HepG2 (cell line): ENCODE measurements around the gene MYCBP2. TPM values are rescaled to one million over a fixed set of nuclear protein-coding genes. Genes with fewer than 3 reads are reported as not detected.

Experiments
- ATF3 ChIP-seq: sonication (generic); formaldehyde crosslinking; IDR thresholded peaks from 2 replicates; pipeline ENCODE4 v1.4.0; 2020; ENCODE audit warnings: missing genetic modification reagents
- CTCF ChIP-seq: sonication (generic); formaldehyde crosslinking; IDR thresholded peaks from 2 replicates; pipeline ENCODE4 v1.5.0; 2020; ENCODE audit warnings: mild to moderate bottlenecking, missing genetic modification reagents, moderate library complexity
- ELK4 ChIP-seq: sonication (generic); formaldehyde crosslinking; IDR thresholded peaks from 2 replicates; pipeline ENCODE4 v1.9.0; 2021; ENCODE audit warnings: missing genetic modification reagents, borderline replicate concordance
- GPBP1L1 ChIP-seq: sonication (generic); formaldehyde crosslinking; IDR thresholded peaks from 2 replicates; pipeline ENCODE4 v1.5.0; 2020; ENCODE audit warnings: mild to moderate bottlenecking, missing genetic modification reagents
- JUND ChIP-seq: sonication (generic); formaldehyde crosslinking; IDR thresholded peaks from 2 replicates; pipeline ENCODE4 v1.8.0; 2022; ENCODE audit warnings: mild to moderate bottlenecking, missing genetic modification reagents
- KLF9 ChIP-seq: IDR thresholded peaks from 2 replicates; pipeline ENCODE4 v1.6.1; 2016; ENCODE audit warnings: low read depth
- MAFK ChIP-seq, 2 experiments: IDR thresholded peaks in 1 of 2; conservative IDR thresholded peaks in 1 of 2; 2 replicates each; pipeline ENCODE4 v1.6.1; 2011; ENCODE audit warnings: improper control_type of control experiment in 2 of 2, low read length in 2 of 2
- SMARCE1 ChIP-seq: fragments of 450-650 bp; IDR thresholded peaks from 2 replicates; pipeline ENCODE4 v1.6.1; 2017; ENCODE audit warnings: borderline replicate concordance
- TAF15 ChIP-seq: fragments of 200-400 bp; formaldehyde crosslinking; IDR thresholded peaks from one replicate; pipeline ENCODE4 v1.6.1; 2018; ENCODE audit warnings: mild to moderate bottlenecking, low read depth, low read length; ENCODE audit not compliant: poor library complexity, severe bottlenecking
- TRIM22 ChIP-seq: fragments of 450-650 bp; IDR thresholded peaks from 2 replicates; pipeline ENCODE4 v1.6.1; 2017
- XRCC5 ChIP-seq: fragments of 200-400 bp; formaldehyde crosslinking; optimal IDR thresholded peaks from 2 replicates; pipeline ENCODE3; 2017; ENCODE audit warnings: mild to moderate bottlenecking, low read length
- ZBTB20 ChIP-seq: sonication (generic); formaldehyde crosslinking; IDR thresholded peaks from 2 replicates; pipeline ENCODE4 v1.8.1; 2023; ENCODE audit warnings: missing genetic modification reagents, low read depth, mild to moderate bottlenecking, borderline replicate concordance
- ZNF382 ChIP-seq: sonication (generic); formaldehyde crosslinking; IDR thresholded peaks from 2 replicates; pipeline ENCODE4 v1.5.0; 2020; ENCODE audit warnings: missing genetic modification reagents, mild to moderate bottlenecking, borderline replicate concordance
- ZNF501 ChIP-seq: sonication (generic); formaldehyde crosslinking; IDR thresholded peaks from 2 replicates; pipeline ENCODE4 v1.5.1; 2020; ENCODE audit warnings: mild to moderate bottlenecking, moderate library complexity, missing genetic modification reagents
- ZNF609 ChIP-seq: sonication (generic); formaldehyde crosslinking; IDR thresholded peaks from 2 replicates; pipeline ENCODE4 v1.4.0; 2020; ENCODE audit warnings: mild to moderate bottlenecking, missing genetic modification reagents, borderline replicate concordance
- ZNF660 ChIP-seq: sonication (generic); formaldehyde crosslinking; IDR thresholded peaks from 2 replicates; pipeline ENCODE4 v1.5.1; 2020; ENCODE audit warnings: mild to moderate bottlenecking, low read depth, missing genetic modification reagents, borderline replicate concordance
- ZNF839 ChIP-seq: sonication (generic); formaldehyde crosslinking; IDR thresholded peaks from 2 replicates; pipeline ENCODE4 v1.4.0; 2020; ENCODE audit warnings: missing genetic modification reagents, mild to moderate bottlenecking, borderline replicate concordance
- ZSCAN20 ChIP-seq: sonication (generic); formaldehyde crosslinking; IDR thresholded peaks from 2 replicates; pipeline ENCODE4 v1.4.0; 2020; ENCODE audit warnings: missing genetic modification reagents, mild to moderate bottlenecking, borderline replicate concordance
- polyA plus RNA-seq, 8 experiments: library from polyadenylated mRNA; depleted of rRNA in 3 of 8; stranded (reverse) in 7 of 8; unstranded in 1 of 8; fragments of >200 nt; fragmentation: Illumina TruSeq in 4 of 8; extraction: Trizol in 4 of 8; gene quantifications; 2 replicates each; pipeline versions ENCODE4 v1.2.1 to v1.2.3, GENCODE V29; 2011 to 2016; ENCODE audit warnings: low read depth in 4 of 8, missing spikeins in 1 of 8, mixed read lengths in 1 of 8; ENCODE audit not compliant: insufficient read depth in 1 of 8
- total RNA-seq, 5 experiments: library from RNA; depleted of rRNA; stranded (reverse); fragments of >200 nt; fragmentation: Illumina TruSeq; extraction: Trizol; gene quantifications; 2 replicates each; pipeline ENCODE4 v1.2.3, GENCODE V29; 2016; ENCODE audit warnings: low read depth in 1 of 5

The MYCBP2 gene
- total and polyA plus RNA-seq, 2 of the 13 experiments (the other 11 are each of a cell fraction or from before 2014, with no cell fraction given) = 16.3 to 35.3 TPM

GRCh38 chr13:77329133-77329910 is 2.4 kb upstream of the MYCBP2 start (continued):
- TF ChIP-seq ZNF609 (CRISPR knock-in tag) (no peak), ZNF382 (no peak), ELK4 (no peak), GPBP1L1 (CRISPR knock-in tag) (no peak), SMARCE1 (no peak), XRCC5 (peak; percentile 65), KLF9 (CRISPR knock-in tag) (no peak), TAF15 (no peak), ATF3 (CRISPR knock-in tag) (no peak), CTCF (CRISPR knock-in tag) (no peak; the same call in 1 of the 2 replicates), TRIM22 (no peak), ZNF839 (CRISPR knock-in tag) (no peak), ZSCAN20 (CRISPR knock-in tag) (no peak), ZNF660 (CRISPR knock-in tag) (no peak), JUND (CRISPR knock-in tag) (no peak), MAFK (conservative IDR thresholded peaks at IDR 0.05 in 1 of 2, IDR thresholded peaks at IDR 0.05 in 1 of 2; ENCODE audit: low read length in 2 of 2) (no peak), ZNF501 (CRISPR knock-in tag) (peak; percentile 79), ZBTB20 (CRISPR knock-in tag) (no peak)
